Thoracic aorta (tissue), 2 donors: ENCODE data around the gene OR7G3. TPM values are rescaled to one million over a fixed set of nuclear protein-coding genes. Genes with fewer than 3 reads are reported as not detected.

Source experiments
- ATAC-seq: fragments of 150-250 bp; one replicate; pipeline ENCODE4 v1.8.0; 2017; ENCODE audit warnings: low read depth; ENCODE audit not compliant: insufficient number of reproducible peaks, low FRiP score
- DNase-seq: peaks from one replicate; pipeline ENCODE4 v3.0.0-alpha.2; 2020; ENCODE audit warnings: low spot score
- H3K27ac ChIP-seq, 2 donors: fragments of 200-600 bp; sonication (generic); 1 replicate in 1 of 2; 2 replicates in 1 of 2; pipeline ENCODE4 v1.5.1; 2016; ENCODE audit warnings: mild to moderate bottlenecking in 2 of 2, moderate library complexity in 2 of 2
- H3K27me3 ChIP-seq: fragments of 200-600 bp; sonication (generic); replicated peaks from 2 replicates; pipeline ENCODE4 v1.6.0; 2016; ENCODE audit warnings: mild to moderate bottlenecking; ENCODE audit not compliant: insufficient read depth
- H3K36me3 ChIP-seq: fragments of 200-600 bp; sonication (generic); one replicate; pipeline ENCODE4 v1.5.1; 2016
- H3K4me1 ChIP-seq, 2 donors: fragments of 200-600 bp; sonication (generic); 1 replicate in 1 of 2; 2 replicates in 1 of 2; pipeline versions ENCODE4 v1.5.1 to v1.6.0; 2016; ENCODE audit warnings: low read depth in 2 of 2, mild to moderate bottlenecking in 1 of 2; ENCODE audit not compliant: control insufficient read depth in 1 of 2
- H3K4me3 ChIP-seq: fragments of 200-600 bp; sonication (generic); 2 replicates; pipeline ENCODE4 v1.5.1; 2016; ENCODE audit warnings: mild to moderate bottlenecking
- H3K9me3 ChIP-seq: fragments of 200-600 bp; sonication (generic); 2 replicates; pipeline ENCODE4 v1.5.1; 2016
- total RNA-seq, 2 donors: library from RNA; depleted of rRNA; stranded (reverse); fragments of >200 nt; gene quantifications; one replicate each; pipeline versions ENCODE4 v1.1.0 to v1.2.3, GENCODE V29; 2016
- TF ChIP-seq, protein P1 (sequence below): fragments of 200-600 bp; sonication (generic); IDR thresholded peaks from one replicate; pipeline ENCODE4 v1.5.1; 2019; ENCODE audit warnings: antibody characterized with exemption

The OR7G3 gene
- total RNA-seq, 2 donors from 2014 or later: not detected

DNA sequence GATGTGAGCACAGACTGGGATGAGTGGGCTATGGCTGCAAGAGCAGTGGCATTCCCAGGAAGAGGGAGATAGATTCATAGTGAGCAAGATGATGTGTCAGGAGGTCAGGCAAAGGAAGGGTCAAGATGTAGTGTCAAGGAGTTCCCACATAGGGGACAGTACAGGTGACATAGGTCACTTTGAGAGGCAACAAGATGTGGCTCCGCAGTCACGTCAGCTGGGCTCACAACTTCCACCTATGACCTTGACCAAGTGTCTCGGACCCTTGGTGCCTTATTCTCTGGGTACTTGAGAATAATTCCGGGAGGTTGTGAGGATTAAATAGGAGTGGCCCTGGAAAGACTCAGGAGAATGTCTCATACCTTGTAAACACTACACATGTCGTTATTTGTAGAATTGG, 23.9 kb upstream of the OR7G3 start:
- peaks cover 33% of the 10 kb centered on the region for H3K9me3 ChIP-seq
- no peak overlapping the region for H3K4me3 ChIP-seq
- peaks cover 25% of the 10 kb centered on the region for H3K36me3 ChIP-seq
- no peaks in the 10 kb centered on the region for H3K4me1 ChIP-seq
- H3K27me3 ChIP-seq: no peaks in the 10 kb centered on the region
- DNase-seq: no peak
- ATAC-seq: no peak
- no peak overlapping the region for H3K27ac ChIP-seq
- TF ChIP-seq, protein P1, sequence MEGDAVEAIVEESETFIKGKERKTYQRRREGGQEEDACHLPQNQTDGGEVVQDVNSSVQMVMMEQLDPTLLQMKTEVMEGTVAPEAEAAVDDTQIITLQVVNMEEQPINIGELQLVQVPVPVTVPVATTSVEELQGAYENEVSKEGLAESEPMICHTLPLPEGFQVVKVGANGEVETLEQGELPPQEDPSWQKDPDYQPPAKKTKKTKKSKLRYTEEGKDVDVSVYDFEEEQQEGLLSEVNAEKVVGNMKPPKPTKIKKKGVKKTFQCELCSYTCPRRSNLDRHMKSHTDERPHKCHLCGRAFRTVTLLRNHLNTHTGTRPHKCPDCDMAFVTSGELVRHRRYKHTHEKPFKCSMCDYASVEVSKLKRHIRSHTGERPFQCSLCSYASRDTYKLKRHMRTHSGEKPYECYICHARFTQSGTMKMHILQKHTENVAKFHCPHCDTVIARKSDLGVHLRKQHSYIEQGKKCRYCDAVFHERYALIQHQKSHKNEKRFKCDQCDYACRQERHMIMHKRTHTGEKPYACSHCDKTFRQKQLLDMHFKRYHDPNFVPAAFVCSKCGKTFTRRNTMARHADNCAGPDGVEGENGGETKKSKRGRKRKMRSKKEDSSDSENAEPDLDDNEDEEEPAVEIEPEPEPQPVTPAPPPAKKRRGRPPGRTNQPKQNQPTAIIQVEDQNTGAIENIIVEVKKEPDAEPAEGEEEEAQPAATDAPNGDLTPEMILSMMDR: no peak

DNA sequence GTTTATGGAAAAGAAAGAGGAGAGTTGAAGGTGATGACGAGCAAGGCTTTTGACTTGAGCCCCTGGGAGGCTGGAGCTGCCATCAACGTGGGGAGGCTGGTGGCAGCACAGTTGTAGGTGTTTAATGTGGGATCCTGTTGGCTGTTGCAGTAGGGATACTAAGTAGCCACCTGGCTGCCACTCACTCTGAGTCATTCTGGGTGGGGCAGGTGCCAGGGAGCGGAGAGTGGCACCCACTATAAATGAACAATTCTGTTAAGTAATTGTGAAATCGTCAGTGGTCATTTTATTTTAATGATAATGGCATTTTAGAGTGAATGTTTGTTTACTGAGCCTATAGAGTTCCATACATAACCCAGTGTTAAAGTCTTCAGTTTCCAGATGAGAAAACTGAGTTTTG, 23.2 kb upstream of the OR7G3 start:
- ATAC-seq (no peak), DNase-seq (no peak)
- Histone ChIP-seq H3K27me3 (no peaks in the 10 kb centered on the region), H3K27ac (no peak overlapping the region), H3K9me3 (peaks cover 33% of the 10 kb centered on the region), H3K4me3 (no peak overlapping the region), H3K4me1 (no peaks in the 10 kb centered on the region), H3K36me3 (peaks cover 20% of the 10 kb centered on the region)
- TF ChIP-seq, protein P1: no peak

DNA sequence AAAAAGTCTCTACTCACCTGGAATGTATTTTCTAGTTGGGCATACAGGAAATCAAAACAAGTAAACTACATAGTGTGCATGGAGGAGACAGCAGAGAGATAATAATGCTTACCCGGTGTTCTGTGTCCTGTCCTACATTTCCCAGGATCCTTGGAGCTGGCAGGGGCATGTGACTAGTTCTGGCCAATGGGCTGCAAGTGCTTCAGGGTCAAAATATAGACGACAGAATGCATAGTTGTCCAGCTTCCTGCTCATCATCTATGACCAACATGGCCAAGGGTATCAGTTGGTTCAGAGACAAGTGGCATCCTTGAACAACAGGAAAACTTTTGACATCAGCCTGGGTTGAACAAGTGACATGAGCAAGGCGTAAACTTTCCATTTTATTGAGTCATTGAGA, 21.9 kb upstream of the OR7G3 start:
- ATAC-seq (no peak), DNase-seq (no peak)
- H3K27ac ChIP-seq: no peak overlapping the region
- TF ChIP-seq, protein P1: no peak
- H3K4me3 ChIP-seq: no peak overlapping the region
- H3K9me3 ChIP-seq: peaks cover 29% of the 10 kb centered on the region
- no peaks in the 10 kb centered on the region for H3K27me3 ChIP-seq
- H3K36me3 ChIP-seq: peaks cover 17% of the 10 kb centered on the region
- no peaks in the 10 kb centered on the region for H3K4me1 ChIP-seq

DNA sequence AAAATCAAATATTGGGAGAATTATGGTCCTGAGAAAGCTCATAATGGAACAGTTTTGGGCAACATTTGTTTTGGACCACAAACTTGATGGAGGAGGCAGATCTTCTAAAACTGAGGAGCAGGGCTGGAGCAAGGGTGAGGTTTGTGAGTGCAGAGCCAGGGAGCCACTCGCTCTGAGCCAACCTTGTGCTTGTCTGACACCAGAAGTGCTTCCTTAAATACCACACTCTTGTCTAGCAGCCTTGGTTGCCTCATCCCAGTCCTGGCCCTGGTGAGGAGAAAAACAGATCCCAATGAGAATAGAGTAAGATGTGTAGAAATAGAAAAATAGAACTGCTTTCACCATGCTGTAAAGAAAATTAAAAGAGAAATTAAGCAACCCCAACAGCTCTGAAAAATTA, 20.1 kb upstream of the OR7G3 start:
- TF ChIP-seq, protein P1: no peak
- ATAC-seq: no peak
- H3K36me3 ChIP-seq: peaks cover 8% of the 10 kb centered on the region

DNA sequence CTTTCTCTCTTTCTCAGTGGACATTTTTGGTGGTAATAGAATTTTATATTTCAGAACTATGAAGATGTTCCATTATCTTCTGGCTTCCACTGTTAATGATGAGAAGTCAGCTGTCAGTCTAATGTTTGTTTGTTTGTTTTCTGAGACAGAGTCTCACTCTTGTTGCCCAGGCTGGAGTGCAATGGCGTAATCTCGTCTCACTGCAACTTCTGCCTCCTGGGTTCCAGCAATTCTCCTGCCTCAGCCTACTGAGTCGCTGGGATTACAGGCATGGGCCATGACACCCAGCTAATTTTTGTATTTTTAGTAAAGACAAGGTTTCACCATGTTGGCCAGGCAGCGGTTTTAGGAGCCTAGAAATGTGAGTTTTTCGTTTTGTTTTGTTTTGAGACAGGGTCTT, 18.2 kb upstream of the OR7G3 start:
- ATAC-seq: no peak
- no peak overlapping the region for H3K4me3 ChIP-seq
- DNase-seq: no peak
- peaks cover 8% of the 10 kb centered on the region for H3K36me3 ChIP-seq
- H3K4me1 ChIP-seq: peaks cover 14 to 20% of the 10 kb centered on the region in 2 donors
- H3K27ac ChIP-seq: no peak overlapping the region
- no peaks in the 10 kb centered on the region for H3K27me3 ChIP-seq
- TF ChIP-seq, protein P1: no peak
- peaks cover 11% of the 10 kb centered on the region for H3K9me3 ChIP-seq

More for the DNA sequence above, 20.1 kb upstream of the OR7G3 start:
- H3K27me3 ChIP-seq: no peaks in the 10 kb centered on the region
- H3K9me3 ChIP-seq: peaks cover 16% of the 10 kb centered on the region
- H3K4me3 ChIP-seq: no peak overlapping the region
- peaks cover 4 to 9% of the 10 kb centered on the region in 2 donors for H3K4me1 ChIP-seq
- no peak for DNase-seq
- H3K27ac ChIP-seq: no peak overlapping the region
